Activated CD8-positive, alpha-beta memory T cell treated with anti-CD3 and anti-CD28 coated beads for 48 hours (primary cell): ENCODE results near the gene ACTL6B.
A peak's percentile ranks its signal among the peaks of the same experiment; 100 is the strongest.

Source experiments
- DNase-seq, 3 experiments: peaks; one replicate each; pipeline ENCODE4 v3.0.0-alpha.2; 2020; ENCODE audit warnings: low read depth in 2 of 3, low spot score in 2 of 3

ACTL6B gene

DNA sequence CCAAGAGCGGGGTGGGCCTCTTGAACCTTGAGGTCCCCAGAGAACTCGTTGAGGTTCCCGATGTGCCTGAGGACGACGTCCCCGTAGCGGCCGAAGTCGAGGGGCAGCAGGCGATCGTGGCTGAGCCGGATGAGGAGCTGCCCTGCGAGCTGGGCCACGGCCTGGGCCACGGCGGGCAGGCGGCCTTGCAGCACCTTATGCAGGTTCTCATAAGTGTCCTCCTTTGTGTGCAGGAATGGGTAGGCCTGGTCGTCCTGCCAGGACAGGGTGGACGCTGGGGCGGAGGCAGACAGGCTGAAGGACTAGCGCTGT is 29.1 kb downstream of the ACTL6B start:
- no peak for DNase-seq

DNA sequence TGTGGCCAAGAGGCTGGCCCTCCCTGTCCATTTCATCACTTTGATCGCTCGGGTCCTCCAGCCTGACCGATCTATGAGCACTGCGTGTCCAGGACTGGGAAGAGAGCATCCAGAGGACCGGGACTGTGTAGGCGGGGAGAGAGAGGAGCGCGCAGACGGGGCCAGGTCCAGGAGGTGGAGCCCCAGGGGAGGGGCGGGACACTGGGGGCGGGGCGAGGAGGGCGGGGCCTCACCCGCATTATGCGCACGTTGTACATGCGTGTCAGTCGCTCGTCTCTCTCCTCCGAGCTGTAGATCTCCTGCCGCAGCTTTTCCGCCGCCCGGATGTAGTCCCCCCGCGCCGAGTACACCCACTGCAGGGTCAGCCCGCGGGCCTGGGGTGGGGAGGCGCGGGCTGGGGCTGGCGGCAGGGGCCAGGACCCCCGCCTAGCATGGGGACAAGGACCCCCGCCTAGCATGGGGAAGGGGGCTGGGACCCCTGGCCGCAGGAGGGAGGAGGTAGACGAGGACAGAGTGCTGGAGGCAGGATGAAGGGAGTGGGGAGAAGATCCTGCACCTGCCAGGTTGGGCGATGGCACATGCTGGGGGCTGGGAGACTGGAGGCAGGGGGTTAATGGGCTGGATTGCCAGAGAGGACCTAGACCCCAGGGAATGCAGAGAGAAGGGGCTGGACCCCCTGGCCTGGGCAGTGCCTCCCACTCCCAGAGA is 29.6 kb downstream of the ACTL6B start:
- DNase-seq = peak; percentile 77 to 79 (median 78)

GRCh38 chr7:100626055-100626454 is 30.2 kb downstream of the ACTL6B start:
- DNase-seq = no peak

DNA sequence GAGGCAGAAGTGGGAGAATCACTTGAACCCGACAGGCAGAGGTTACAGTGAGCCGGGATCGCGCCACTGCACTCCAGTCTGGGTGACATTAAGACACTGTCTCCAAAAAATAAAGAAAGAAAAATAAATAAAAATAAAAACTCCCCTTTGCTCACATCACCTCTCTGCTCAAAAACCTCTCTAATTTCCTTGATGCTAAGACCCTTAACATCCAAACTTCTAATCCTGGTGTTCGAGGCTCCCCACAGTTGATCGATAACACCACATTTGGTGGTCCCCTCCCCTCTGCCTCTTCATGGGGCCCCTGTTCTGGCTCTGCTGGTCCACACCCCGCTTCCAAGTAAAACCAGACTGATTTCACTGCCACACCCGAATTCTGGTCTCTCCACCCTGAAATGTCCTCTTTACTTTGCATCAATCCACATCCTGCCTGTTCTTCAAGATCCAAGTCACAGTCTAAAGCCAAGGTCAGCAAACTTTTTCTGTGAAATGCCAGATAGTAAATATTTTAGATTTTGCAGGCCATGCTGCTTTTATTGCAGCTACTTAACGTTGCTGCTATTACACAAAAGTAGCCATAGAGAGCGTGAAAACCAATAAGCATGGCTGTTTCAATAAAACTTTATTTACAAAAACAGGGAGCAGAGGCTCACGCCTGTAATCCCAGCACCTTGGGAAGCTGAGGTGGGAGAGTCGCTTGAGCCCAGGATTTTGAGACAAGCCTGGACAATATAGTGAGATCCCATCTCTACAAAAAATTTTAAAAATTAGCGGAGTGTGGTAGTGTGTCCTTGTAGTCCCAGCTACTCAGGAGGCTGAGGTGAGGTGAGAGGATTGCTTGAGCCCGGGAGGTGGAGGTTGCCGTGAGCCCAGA is 32.1 kb downstream of the ACTL6B start:
- DNase-seq = no peak

DNA sequence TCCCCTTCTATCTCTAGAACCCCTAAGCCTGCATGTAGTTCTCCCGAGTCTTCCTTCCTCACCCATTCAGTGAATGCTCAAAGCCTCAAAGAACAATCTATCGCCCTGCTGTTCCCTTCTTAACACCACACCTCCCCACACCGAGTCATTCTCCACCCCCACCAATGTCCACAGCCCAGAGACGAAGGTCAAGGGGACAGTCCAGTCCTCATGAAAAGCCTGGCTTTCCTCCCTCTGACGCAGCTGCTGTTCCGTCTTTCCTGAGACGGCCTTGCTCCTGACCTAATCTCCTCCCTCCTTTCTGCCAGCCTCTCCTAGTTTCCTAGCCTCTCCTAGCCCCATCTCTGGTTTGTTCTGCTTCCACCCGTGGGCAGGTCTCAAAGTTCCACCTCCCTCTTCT is 34.7 kb downstream of the ACTL6B start:
- no peak for DNase-seq

DNA sequence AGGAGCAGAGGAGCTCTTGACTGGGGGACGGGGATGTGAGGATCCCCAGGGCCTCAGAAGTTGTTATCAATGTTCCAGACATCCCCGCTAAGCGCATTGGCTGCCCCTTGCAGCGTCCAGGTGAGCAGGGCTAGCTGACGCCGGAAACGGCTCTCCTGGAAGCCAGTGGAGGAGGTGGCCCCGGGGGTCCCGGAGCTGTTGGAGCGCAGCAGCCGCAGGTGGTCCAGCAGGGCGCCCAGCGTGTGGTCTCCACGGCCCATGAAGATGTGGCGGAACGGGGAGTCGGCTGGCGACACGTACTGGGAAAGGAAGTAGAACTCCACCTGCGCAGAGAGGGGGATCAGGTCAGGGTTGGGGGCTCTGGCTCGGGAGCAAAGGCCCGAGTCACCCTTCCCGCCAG is 35.4 kb downstream of the ACTL6B start:
- DNase-seq = no peak

GRCh38 chr7:100620239-100620638 is 36.0 kb downstream of the ACTL6B start:
- DNase-seq = no peak

DNA sequence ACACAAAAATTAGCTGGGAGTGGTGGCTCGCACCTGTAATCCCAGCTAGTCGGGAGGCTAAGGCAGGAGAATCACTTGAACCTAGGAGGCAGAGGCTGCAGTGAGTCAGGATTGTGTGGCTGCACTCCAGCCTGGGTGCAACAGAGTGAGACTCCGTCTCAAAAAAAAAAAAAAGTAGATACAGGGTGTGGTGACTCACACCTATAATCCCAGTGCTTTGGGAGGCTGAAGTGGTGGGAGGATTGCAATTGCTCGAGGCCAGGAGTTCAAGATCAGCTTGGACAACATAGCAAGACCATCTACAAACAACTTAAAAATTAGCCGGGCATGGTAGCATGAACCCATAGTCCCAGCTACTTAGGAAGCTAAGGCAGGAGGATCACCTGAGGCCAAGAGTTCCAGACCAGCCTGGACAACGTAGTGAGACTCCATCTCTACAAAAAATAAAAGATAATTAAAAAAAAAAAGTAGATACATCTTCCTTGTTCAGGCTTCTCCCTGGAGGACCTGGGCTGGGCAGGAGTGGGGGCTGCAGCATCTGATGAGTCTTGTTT is 41.9 kb downstream of the ACTL6B start:
- DNase-seq = no peak

DNA sequence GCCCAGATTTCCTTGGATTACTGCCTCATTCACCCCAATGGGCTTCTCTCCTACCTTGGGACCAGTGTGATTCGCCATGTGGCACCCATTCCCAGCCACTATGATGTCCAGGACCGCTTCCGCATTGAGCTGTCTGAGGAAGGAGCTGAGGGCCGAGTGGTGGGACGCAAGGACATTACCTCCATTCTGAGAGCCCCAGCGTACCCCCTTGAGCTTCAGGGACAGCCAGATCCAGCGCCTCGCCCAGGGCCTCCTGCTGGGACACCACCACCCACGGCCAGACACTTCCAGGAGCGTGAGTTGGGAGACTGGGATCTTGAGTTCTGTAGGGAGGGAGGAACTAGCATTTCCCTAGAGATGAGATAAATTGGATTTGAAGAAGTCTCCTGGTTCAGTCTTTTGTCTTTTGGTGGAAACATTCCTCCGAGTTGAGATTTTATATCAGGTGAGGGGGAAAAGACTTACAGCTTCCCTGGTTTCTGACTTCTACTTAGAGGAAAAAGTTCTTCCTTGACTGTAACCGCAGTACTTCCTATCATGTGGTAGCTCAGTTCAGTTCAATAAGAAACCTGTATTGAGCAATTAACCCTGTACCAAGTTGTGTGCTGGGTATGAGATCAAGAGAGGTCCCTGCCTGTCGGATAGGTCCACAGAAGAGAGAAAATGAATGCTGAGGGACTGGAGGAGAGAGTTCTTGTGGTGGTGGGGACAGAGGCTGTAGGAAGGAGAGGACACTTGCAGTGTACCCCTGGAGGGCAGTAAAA is 42.7 kb downstream of the ACTL6B start:
- no peak for DNase-seq

DNA sequence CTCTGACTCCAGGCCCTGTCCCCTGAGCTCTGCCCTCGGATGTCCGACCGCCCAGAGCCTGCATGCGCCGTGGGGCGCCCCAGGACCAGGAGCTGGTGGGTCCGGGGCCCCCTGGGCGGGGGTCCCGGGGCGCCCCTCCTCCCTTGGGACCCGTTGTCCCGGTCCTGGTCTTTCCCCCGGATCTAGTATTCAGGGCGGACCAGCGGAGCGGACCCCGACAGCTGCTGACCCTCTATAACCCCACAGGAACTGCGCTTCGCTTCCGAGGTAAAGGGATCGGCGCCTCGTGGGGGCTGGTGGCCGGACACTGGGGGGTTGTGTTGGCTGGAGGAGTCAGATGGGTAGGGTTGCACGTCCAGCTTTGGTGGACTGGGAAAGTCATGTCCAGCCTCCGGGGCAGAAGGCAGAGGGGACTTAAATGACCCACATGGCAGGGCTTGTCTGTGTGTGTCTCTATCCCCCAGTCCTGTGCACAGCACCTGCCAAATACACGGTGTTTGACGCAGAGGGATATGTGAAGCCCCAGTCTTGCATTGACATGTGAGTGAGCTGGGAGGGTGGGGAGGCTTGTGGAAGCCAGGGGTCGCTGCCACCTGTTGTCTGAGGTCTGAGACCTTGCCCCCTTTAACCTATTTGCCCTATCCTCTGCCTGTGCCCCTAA is 43.4 kb downstream of the ACTL6B start:
- no peak for DNase-seq

DNA sequence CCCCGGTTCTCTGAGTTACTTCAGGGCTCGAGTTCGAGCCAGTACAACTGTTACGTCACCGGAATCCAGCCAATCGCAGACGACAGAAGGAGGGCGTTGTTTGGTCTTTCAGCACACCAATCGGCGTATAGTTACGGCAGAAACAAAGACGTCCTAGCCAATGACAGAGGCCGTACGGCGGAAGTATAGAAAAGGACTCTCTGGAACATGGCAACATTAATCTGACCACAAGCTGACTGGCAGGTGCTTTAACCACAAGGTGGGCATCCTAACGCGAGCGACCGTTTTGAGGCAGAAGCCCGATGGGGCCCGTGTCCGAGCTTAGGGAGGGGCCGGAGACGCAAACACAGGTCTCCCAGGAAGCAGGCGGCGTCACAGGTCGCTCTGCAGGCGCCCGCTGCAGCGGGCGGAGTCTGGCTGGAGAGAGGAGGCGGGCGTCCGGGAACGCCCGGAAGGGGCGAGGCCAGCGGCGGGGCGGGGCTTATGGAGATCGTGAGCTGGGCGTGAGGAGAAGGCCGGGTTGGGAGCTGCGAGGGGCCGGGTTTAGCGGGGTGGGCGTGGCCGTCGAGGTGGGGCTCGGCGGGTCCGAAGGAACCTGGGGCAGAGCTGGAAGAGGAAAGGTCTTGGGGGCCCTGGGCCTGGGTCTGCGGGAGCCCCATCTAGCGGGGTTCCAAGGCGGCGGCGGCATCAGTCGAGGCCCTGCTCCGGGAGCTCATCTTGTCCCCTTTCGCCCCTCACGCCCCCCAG is 44.1 kb downstream of the ACTL6B start, which contains the start of gene MOSPD3:
Gene MOSPD3, plus strand, starts transcription at position 558 of the 747 bp plus-strand sequence. CDS start 252 bp downstream, outside the sequence.
- DNase-seq = peak; percentile 95 to 98 (median 97)

DNA sequence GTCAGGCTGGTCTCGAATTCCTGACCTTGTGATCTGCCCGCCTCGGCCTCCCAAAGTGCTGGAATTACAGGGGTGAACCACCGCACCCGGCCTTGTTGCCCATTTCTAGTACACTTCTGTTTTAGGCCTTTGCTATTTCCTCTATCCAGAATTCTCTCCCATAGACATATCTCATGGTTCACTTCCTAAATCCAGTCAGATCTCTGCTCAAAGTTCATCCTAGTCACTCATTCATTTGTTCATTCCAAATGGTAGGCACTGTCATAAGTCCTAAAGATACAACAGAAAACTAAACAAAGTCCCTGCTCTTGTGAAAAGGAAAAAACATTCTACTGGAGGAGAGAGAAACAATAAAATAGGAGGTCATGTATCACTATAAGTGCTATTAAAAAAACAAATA is 46.3 kb downstream of the ACTL6B start:
- no peak for DNase-seq

DNA sequence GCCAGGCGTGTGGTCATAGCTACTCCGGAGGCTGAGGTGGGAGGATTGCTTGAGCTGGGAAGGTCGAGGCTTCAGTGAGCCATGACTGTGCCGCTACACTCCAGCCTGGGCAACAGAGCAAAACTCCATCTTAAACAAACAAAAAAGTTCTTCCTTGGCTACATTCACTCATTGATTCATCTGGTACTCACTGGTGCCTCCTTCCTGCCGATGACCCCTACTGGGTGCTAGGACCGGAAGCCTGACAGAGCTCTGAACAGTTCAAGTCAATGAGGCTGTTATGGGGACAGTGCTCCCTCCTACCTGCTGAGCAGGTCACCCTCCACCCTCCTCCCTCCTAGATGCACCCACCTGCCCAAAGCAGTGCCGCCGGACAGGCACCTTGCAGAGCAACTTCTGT is 49.1 kb downstream of the ACTL6B start:
- no peak for DNase-seq

GRCh38 chr7:100606313-100606712 is 49.9 kb downstream of the ACTL6B start:
- DNase-seq = no peak

DNA sequence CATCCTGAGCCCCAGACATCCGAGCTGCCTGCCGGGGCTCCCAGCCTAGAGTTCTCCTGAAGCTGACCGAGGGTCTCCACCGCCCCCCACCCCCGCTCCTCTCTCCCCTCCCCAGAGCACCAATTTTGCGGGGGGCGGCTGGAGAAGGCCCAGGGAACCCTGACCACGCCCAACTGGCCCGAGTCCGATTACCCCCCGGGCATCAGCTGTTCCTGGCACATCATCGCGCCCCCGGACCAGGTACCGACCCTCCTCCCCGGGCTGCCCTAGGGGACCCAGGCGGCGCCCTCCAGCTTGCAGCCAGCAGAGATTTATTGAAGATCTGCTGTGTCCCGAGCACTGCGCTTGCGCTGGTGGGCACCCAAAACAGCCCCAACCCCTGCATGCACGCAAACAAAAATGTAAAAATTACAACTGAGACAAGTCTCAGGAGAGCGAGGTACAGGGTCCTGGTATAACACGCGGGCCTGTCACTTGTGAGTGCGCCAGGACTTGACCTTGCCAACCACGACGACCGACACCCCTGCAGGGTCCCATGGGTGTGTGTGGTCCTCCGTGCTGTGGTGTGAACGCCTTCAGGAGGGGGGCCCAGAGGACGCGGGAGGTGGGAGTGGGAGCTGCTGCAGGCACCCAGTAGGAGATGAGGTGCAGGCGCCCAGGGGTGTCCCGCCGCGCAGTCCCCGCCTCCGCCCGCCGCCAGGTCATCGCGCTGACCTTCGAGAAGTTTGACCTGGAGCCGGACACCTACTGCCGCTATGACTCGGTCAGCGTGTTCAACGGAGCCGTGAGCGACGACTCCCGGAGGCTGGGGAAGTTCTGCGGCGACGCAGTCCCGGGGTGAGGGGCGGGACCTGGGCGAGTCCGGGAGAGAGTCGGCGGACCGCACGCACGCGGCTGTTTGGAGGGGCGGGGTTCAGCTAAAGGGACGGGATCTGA is 51.0 kb downstream of the ACTL6B start:
- DNase-seq = no peak

DNA sequence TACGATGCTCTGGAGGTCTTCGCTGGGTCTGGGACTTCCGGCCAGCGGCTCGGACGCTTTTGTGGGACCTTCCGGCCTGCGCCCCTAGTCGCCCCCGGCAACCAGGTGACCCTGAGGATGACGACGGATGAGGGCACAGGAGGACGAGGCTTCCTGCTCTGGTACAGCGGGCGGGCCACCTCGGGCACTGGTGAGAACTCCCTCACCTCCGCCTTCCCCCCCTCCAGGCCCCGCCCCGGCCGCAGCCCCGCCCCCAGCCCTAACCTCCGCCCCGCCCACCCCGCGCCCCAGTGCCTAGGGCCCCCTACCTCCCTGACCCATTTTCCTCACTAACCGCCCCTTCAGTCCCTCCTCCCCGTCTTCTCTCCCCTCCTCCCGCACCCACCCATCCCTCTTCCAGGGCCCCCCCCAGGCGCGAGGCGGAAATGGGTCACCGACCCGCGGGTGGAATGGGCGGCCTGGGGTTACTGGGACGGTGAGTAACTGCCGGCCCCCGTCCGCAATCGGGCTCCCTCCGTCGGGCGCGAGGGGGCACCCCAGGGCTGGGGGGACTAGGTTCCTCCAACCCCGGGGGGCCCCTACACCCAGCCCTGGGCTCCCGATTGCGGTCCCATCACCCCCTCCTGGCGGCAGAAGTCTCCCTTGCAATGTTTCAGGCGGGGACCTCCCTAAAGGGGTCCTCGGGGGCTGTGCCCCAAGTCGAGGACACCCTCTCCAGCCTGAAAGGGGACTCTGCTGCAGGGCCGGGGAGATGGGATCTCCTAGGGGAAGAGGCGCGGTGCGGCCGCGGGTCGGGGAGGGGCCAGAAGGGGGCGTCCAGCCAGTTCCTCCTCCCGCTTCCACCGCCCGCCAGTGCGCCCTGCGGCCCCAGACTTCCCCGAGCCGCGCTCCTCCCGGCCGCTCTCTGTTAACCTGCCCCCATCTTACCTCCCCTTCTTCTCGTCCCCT is 51.9 kb downstream of the ACTL6B start:
- peak in 2 of 3 experiments; percentile 70 to 73 for DNase-seq

DNA sequence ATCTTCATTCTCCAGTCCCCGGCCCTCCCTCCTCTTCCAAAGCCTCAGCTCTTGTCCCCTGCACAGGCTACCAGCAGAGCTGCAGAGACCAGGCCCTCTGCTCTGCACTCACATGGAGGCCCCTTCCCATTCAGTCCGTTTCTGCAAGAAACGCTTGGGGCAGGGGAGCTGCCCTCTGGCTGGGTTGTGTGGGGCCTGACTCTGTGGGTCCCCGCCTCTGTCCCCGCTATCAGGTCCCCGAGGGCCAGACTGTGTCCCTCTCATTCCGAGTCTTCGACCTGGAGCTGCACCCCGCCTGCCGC is 52.6 kb downstream of the ACTL6B start:
- no peak for DNase-seq
